Mammary epithelial cell (primary cell): ENCODE data around the gene ARSJ.

Experiments used
- EZH2 ChIP-seq: IDR thresholded peaks from 2 replicates; pipeline ENCODE4 v1.6.1; 2012; ENCODE audit warnings: low read length, inconsistent platforms, borderline replicate concordance
- TF ChIP-seq, protein P1 (sequence below), 2 donors: IDR thresholded peaks in 1 of 2; conservative IDR thresholded peaks in 1 of 2; 2 replicates each; pipeline ENCODE4 v1.5.1; 2011 to 2012; ENCODE audit warnings: inconsistent platforms in 2 of 2, low read length in 2 of 2, mild to moderate bottlenecking in 2 of 2, control low read depth in 1 of 2, low read depth in 1 of 2; ENCODE audit not compliant: insufficient read depth in 1 of 2; ENCODE audit errors: extremely low read depth in 1 of 2

- TF ChIP-seq EZH2, result no peak
- TF ChIP-seq, protein P1, sequence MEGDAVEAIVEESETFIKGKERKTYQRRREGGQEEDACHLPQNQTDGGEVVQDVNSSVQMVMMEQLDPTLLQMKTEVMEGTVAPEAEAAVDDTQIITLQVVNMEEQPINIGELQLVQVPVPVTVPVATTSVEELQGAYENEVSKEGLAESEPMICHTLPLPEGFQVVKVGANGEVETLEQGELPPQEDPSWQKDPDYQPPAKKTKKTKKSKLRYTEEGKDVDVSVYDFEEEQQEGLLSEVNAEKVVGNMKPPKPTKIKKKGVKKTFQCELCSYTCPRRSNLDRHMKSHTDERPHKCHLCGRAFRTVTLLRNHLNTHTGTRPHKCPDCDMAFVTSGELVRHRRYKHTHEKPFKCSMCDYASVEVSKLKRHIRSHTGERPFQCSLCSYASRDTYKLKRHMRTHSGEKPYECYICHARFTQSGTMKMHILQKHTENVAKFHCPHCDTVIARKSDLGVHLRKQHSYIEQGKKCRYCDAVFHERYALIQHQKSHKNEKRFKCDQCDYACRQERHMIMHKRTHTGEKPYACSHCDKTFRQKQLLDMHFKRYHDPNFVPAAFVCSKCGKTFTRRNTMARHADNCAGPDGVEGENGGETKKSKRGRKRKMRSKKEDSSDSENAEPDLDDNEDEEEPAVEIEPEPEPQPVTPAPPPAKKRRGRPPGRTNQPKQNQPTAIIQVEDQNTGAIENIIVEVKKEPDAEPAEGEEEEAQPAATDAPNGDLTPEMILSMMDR (conservative IDR thresholded peaks at IDR 0.05 in 1 of 2, IDR thresholded peaks at IDR 0.05 in 1 of 2; ENCODE audit: extremely low read depth in 1 of 2, insufficient read depth in 1 of 2, low read depth in 1 of 2, low read length in 2 of 2), result no peak
Observed at GRCh38 chr4:114028071-114028470, 48.6 kb upstream of the ARSJ start.
